Upper lobe of left lung (tissue), 4 donors: ENCODE measurements around the gene MMP20.

Experiments used
- EP300 ChIP-seq, 4 donors: sonication (generic); formaldehyde crosslinking; IDR thresholded peaks; one replicate each; pipeline ENCODE4 v1.5.1; 2017; ENCODE audit warnings: antibody characterized with exemption in 4 of 4, control low read depth in 2 of 4
- POLR2A ChIP-seq, 4 donors: fragments of 450-650 bp; IDR thresholded peaks; one replicate each; pipeline ENCODE4 v1.5.1; 2016 to 2017; ENCODE audit warnings: antibody characterized with exemption in 4 of 4, mild to moderate bottlenecking in 2 of 4
- POLR2AphosphoS5 ChIP-seq, 2 donors: sonication (generic); formaldehyde crosslinking; IDR thresholded peaks; one replicate each; pipeline ENCODE4 v1.5.1; 2017; ENCODE audit warnings: antibody characterized with exemption in 2 of 2
- TF ChIP-seq, protein P1 (sequence below), 6 experiments: fragments of 450-650 bp in 4 of 6; fragments of 200-600 bp in 2 of 6; sonication (generic) in 2 of 6; IDR thresholded peaks; one replicate each; pipeline ENCODE4 v1.5.1; 2016 to 2019; ENCODE audit warnings: antibody characterized with exemption in 6 of 6

DNA sequence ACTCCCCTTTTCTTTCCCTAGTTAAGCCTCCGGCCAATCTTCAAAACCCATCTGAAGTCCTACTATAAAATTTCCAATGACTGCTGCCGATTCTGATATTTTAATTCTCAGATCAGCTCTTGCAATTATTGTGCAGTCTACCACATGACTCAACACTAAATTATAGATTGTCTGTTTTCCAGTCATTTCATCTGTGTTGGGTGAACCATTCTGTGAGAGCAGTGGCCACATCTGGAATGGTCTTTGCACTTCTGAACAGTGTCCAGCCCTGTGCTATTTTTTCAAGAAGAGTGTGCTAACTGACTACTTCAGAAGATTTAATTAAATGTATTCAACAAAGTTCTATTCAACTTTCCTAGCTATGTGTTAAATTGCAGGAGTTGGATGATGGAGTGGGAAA is 47.4 kb downstream of the MMP20 start:
- TF ChIP-seq, protein P1, sequence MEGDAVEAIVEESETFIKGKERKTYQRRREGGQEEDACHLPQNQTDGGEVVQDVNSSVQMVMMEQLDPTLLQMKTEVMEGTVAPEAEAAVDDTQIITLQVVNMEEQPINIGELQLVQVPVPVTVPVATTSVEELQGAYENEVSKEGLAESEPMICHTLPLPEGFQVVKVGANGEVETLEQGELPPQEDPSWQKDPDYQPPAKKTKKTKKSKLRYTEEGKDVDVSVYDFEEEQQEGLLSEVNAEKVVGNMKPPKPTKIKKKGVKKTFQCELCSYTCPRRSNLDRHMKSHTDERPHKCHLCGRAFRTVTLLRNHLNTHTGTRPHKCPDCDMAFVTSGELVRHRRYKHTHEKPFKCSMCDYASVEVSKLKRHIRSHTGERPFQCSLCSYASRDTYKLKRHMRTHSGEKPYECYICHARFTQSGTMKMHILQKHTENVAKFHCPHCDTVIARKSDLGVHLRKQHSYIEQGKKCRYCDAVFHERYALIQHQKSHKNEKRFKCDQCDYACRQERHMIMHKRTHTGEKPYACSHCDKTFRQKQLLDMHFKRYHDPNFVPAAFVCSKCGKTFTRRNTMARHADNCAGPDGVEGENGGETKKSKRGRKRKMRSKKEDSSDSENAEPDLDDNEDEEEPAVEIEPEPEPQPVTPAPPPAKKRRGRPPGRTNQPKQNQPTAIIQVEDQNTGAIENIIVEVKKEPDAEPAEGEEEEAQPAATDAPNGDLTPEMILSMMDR (IDR thresholded peaks at IDR 0.05), result no peak
- TF ChIP-seq POLR2AphosphoS5 (IDR thresholded peaks at IDR 0.05), result no peak
- TF ChIP-seq POLR2A (IDR thresholded peaks at IDR 0.05), result no peak
- no peak for TF ChIP-seq EP300 (IDR thresholded peaks at IDR 0.05)
